Measurements from ENCODE around the gene YOD1.
A peak's percentile ranks its signal among the peaks of the same experiment; 100 is the strongest.

Gene YOD1

DNA sequence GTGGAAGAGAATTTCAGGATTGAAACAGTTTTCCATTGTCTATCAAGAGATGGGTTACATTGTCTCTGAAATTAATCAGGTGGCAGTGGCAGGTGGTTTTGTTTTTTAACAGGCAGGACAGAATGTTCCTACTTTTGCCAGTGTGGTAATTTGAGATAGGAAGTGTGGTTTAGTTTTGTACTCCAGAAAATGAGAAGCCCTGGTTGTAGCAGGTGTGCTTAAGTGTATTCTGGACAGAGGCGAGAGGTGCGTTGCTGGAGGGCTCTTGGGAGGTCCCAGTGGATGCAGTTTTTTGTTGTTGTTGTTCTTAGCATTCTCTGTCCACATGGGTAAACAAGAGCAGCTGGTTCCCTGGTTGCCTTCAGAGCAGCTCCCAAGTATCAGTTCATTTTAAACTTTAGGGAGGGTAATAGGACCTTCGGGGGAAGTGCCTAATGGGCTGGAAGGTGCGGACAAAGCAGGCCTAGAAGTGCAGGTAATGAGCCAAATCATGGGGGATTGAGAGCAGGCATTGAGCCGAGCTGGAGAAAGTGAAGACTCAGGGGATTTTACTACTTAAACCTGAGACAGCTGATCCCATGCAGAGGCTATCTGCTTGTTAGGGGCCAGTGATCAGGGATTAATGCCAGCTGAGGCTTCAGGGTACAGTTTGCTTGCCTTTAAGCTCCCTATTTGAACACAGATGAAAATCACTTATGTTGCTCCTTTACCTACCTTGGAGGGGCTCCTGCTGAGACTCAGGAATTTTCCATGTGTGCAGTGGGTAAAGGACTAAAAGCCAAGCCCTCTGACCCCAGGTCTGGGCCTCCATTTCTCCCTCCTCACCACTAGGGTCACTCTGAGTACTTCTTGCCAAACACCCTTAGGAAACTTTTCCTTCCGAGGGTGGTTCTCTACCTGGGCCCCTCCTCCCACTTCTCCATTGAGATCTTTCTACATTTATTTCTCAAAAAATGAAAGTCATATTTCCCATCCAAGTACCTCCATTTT lies 8.2 kb upstream of the YOD1 start:
- DNase-seq = peak; percentile 67
- Histone ChIP-seq H3K27me3 (ENCODE audit: insufficient read depth, low read depth, severe bottlenecking) (peaks cover 91% of the 10 kb centered on the region), H3K27ac (no peak overlapping the region), H3K36me3 (no peaks in the 10 kb centered on the region), H3K4me3 (ENCODE audit: low read depth, low read length) (no peak overlapping the region), H3K9me3 (ENCODE audit: severe bottlenecking) (peaks cover 7% of the 10 kb centered on the region)
- TF ChIP-seq, protein P1, sequence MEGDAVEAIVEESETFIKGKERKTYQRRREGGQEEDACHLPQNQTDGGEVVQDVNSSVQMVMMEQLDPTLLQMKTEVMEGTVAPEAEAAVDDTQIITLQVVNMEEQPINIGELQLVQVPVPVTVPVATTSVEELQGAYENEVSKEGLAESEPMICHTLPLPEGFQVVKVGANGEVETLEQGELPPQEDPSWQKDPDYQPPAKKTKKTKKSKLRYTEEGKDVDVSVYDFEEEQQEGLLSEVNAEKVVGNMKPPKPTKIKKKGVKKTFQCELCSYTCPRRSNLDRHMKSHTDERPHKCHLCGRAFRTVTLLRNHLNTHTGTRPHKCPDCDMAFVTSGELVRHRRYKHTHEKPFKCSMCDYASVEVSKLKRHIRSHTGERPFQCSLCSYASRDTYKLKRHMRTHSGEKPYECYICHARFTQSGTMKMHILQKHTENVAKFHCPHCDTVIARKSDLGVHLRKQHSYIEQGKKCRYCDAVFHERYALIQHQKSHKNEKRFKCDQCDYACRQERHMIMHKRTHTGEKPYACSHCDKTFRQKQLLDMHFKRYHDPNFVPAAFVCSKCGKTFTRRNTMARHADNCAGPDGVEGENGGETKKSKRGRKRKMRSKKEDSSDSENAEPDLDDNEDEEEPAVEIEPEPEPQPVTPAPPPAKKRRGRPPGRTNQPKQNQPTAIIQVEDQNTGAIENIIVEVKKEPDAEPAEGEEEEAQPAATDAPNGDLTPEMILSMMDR (IDR thresholded peaks at IDR 0.05; ENCODE audit: low read depth, low read length) = peak; percentile 48

DNA sequence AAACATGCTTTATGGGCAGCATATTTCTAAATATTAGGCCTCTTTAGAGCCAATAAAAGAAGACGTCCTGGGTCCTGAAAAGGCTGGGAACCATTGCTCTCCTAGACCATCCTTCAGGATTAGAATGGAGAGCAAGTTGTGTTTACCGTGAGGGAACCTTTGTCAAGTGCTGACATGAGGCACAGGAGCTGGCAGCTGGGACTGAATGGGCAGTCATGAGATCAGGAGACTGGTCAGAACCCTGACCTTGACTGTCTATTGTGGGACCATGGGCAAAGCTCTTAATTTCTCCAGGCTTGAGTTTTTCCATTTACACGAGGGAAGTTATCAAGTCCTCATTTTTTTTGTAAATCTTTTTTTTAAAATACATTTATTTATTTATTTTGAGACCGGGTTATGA lies 7.2 kb upstream of the YOD1 start:
- H3K36me3 ChIP-seq = no peaks in the 10 kb centered on the region
- DNase-seq = no peak

DNA sequence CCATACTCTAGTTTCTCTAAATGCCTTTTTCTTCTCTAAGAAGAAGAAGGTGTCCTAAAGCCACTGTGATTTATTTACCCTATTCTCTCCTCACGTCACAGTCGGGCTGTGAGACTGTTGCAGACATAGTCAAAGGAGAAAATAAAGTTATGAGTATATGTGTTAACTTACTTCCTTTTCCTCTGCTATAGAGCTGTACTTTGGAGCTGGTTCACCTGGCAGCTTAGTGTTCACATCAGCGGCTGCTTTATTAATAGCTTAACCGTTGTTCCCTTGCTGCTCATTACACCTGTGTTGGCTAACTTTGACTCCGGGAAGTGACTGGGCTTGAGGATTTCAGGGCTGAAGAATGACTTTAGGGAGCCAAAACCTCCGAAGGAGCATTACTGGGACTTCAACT lies 5.7 kb upstream of the YOD1 start:
- Histone ChIP-seq H3K27me3 (ENCODE audit: insufficient read depth, low read depth, severe bottlenecking) (peaks cover 91% of the 10 kb centered on the region), H3K27ac (no peak overlapping the region), H3K9me3 (ENCODE audit: severe bottlenecking) (peaks cover 26% of the 10 kb centered on the region), H3K36me3 (no peaks in the 10 kb centered on the region), H3K4me3 (ENCODE audit: low read depth, low read length) (no peak overlapping the region)
- TF ChIP-seq, protein P1 (IDR thresholded peaks at IDR 0.05; ENCODE audit: low read depth, low read length) = no peak
- DNase-seq = no peak

More for the DNA sequence above, 7.2 kb upstream of the YOD1 start:
- Histone ChIP-seq H3K4me3 (ENCODE audit: low read depth, low read length) (no peak overlapping the region), H3K27ac (no peak overlapping the region), H3K27me3 (ENCODE audit: insufficient read depth, low read depth, severe bottlenecking) (peaks cover 91% of the 10 kb centered on the region), H3K9me3 (ENCODE audit: severe bottlenecking) (peaks cover 14% of the 10 kb centered on the region)
- TF ChIP-seq, protein P1 (IDR thresholded peaks at IDR 0.05; ENCODE audit: low read depth, low read length) = no peak

DNA sequence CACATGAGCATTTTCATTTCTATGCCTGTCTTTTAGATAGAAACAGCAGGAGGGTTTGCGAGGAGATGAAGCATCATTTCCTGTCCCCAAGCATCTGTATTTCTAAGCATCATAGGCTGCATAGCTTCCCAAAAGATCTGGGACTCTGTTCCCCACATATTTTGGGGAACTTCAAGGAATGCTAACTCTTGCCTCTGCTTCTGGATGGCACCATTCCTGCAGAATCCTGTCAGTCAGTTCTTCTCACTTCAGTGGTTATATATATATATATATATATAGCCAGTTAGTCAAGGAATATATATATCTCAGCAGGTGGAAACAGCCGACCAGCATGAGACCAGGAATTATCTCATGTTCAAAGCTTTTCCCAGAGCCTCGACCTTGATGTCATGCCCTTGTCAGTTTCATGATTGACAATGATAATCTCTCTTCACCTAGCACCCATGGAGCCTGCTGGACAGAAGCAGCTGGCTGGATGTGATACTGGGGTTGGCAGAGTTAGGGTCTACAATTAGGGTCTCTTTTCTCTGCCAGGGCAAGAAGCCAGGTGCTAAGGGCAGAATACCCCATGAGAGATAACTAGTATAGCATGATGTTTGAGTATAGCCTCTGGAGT lies 4.5 kb upstream of the YOD1 start:
- H3K36me3 ChIP-seq = no peaks in the 10 kb centered on the region
- no peak overlapping the region for H3K27ac ChIP-seq
- H3K9me3 ChIP-seq (ENCODE audit: severe bottlenecking) = peaks cover 35% of the 10 kb centered on the region
- TF ChIP-seq, protein P1 (IDR thresholded peaks at IDR 0.05; ENCODE audit: low read depth, low read length) = no peak
- no peak for DNase-seq
- no peak overlapping the region for H3K4me3 ChIP-seq (ENCODE audit: low read depth, low read length)
- peaks cover 97% of the 10 kb centered on the region for H3K27me3 ChIP-seq (ENCODE audit: insufficient read depth, low read depth, severe bottlenecking)

DNA sequence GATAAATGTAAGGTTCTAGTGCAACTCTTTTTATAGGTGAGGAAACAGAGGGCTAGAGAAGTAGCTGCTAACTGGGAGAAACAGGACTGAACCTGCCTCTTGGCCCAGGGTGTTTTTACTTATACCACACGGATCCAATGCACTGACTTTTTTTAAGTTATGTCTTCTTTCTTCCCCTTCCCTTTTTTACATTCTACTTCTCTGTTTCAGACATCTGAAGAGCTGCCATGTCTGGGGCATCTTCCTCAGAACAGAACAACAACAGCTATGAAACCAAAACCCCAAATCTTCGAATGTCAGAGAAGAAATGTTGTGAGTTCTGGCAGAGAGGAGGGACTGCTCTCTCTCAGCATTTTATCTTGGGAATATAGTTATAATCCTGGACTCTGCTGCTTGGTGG lies 3.5 kb upstream of the YOD1 start:
- TF ChIP-seq, protein P1 (IDR thresholded peaks at IDR 0.05; ENCODE audit: low read depth, low read length) = no peak
- H3K27me3 ChIP-seq (ENCODE audit: insufficient read depth, low read depth, severe bottlenecking) = peaks cover 96% of the 10 kb centered on the region
- no peak for DNase-seq
- H3K27ac ChIP-seq = no peak overlapping the region
- H3K9me3 ChIP-seq (ENCODE audit: severe bottlenecking) = peaks cover 35% of the 10 kb centered on the region
- no peak overlapping the region for H3K4me3 ChIP-seq (ENCODE audit: low read depth, low read length)
- peaks cover under 1% of the 10 kb centered on the region; the same call in 1 of the 2 replicates for H3K36me3 ChIP-seq

All from WERI-Rb-1 (cell line).